MM.1S (cell line): Measurements from ENCODE around the gene SNX3.

ENCODE experiments used
- DNase-seq: peaks from one replicate; pipeline ENCODE4 v3.0.0-alpha.2; 2015
- H2AFZ ChIP-seq: fragments of 300-600 bp; sonication (generic); 2 replicates; pipeline ENCODE4 v1.6.0; 2016; ENCODE audit warnings: antibody characterized with exemption, low read length
- H3F3A ChIP-seq: fragments of 300-600 bp; sonication (generic); 2 replicates; pipeline ENCODE4 v1.6.1; 2016; ENCODE audit warnings: mild to moderate bottlenecking, antibody characterized with exemption, low read length, moderate library complexity, mixed read lengths; ENCODE audit not compliant: insufficient read depth
- H3K27ac ChIP-seq: fragments of 300-600 bp; sonication (generic); 2 replicates; pipeline ENCODE4 v1.5.1; 2016; ENCODE audit warnings: mild to moderate bottlenecking, low read length
- H3K27me3 ChIP-seq: fragments of 300-600 bp; sonication (generic); replicated peaks from 2 replicates; pipeline ENCODE4 v1.6.0; 2016; ENCODE audit warnings: low read length; ENCODE audit not compliant: insufficient read depth
- H3K36me3 ChIP-seq: fragments of 300-600 bp; sonication (generic); replicated peaks from 2 replicates; pipeline ENCODE4 v1.6.1; 2016; ENCODE audit warnings: mild to moderate bottlenecking, low read length, mixed read lengths; ENCODE audit not compliant: insufficient read depth
- H3K4me1 ChIP-seq: fragments of 300-600 bp; sonication (generic); 2 replicates; pipeline ENCODE4 v1.6.1; 2016; ENCODE audit warnings: low read length, mixed read lengths
- H3K4me2 ChIP-seq: fragments of 300-600 bp; sonication (generic); 2 replicates; pipeline ENCODE4 v1.6.0; 2016; ENCODE audit warnings: low read depth, low read length
- H3K4me3 ChIP-seq: fragments of 300-600 bp; sonication (generic); 2 replicates; pipeline ENCODE4 v1.5.1; 2016; ENCODE audit warnings: low read length, mixed read lengths
- H3K79me2 ChIP-seq: fragments of 300-600 bp; sonication (generic); 2 replicates; pipeline ENCODE4 v1.6.1; 2016; ENCODE audit warnings: mixed run types, low read length, mixed read lengths
- H3K9ac ChIP-seq: fragments of 300-600 bp; sonication (generic); 2 replicates; pipeline ENCODE4 v1.6.1; 2016; ENCODE audit warnings: low read length, mixed read lengths
- H3K9me2 ChIP-seq: fragments of 300-600 bp; sonication (generic); replicated peaks from 2 replicates; pipeline ENCODE4 v1.6.1; 2016; ENCODE audit warnings: mild to moderate bottlenecking, low read length, mixed read lengths; ENCODE audit not compliant: insufficient read depth
- H3K9me3 ChIP-seq: fragments of 300-600 bp; sonication (generic); replicated peaks from 2 replicates; pipeline ENCODE4 v1.6.1; 2016; ENCODE audit warnings: mild to moderate bottlenecking, low read length, mixed read lengths; ENCODE audit not compliant: insufficient read depth
- H4K20me1 ChIP-seq: fragments of 300-600 bp; sonication (generic); 2 replicates; pipeline ENCODE4 v1.6.1; 2016; ENCODE audit warnings: mild to moderate bottlenecking, low read length, moderate library complexity, mixed read lengths; ENCODE audit not compliant: insufficient read depth
- CTCF ChIP-seq: fragments of 300-600 bp; sonication (generic); IDR thresholded peaks from 2 replicates; pipeline ENCODE4 v1.5.1; 2016; ENCODE audit warnings: antibody characterized with exemption, low read length, mixed read lengths
- EZH2 ChIP-seq: fragments of 300-600 bp; sonication (generic); optimal IDR thresholded peaks from 2 replicates; pipeline ENCODE3; 2017; ENCODE audit warnings: low read depth, mild to moderate bottlenecking, antibody characterized with exemption, low read length, mixed read lengths
- EZH2phosphoT487 ChIP-seq: fragments of 300-600 bp; sonication (generic); IDR thresholded peaks from 2 replicates; pipeline ENCODE4 v1.6.1; 2018; ENCODE audit warnings: antibody characterized with exemption, low read length

Gene SNX3

GRCh38 chr6:108198761-108199498, 61.9 kb downstream of the SNX3 start:
- Histone ChIP-seq H4K20me1 (no peaks in the 10 kb centered on the region), H3K36me3 (no peaks in the 10 kb centered on the region), H3F3A (no peaks in the 10 kb centered on the region), H3K9ac (no peak overlapping the region), H3K9me2 (no peaks in the 10 kb centered on the region), H3K4me2 (no peak overlapping the region), H3K27ac (no peak overlapping the region), H3K79me2 (no peaks in the 10 kb centered on the region), H3K4me3 (no peak overlapping the region), H3K27me3 (no peaks in the 10 kb centered on the region), H3K4me1 (no peaks in the 10 kb centered on the region), H2AFZ (no peak overlapping the region), H3K9me3 (no peaks in the 10 kb centered on the region)
- TF ChIP-seq CTCF = no peak
- no peak for TF ChIP-seq EZH2
- TF ChIP-seq EZH2phosphoT487 = no peak
- no peak for DNase-seq

GRCh38 chr6:108195209-108195608, 65.6 kb downstream of the SNX3 start:
- H3K9me3 ChIP-seq = no peaks in the 10 kb centered on the region
- H3K27me3 ChIP-seq = no peaks in the 10 kb centered on the region
- no peak for TF ChIP-seq EZH2phosphoT487
- no peak for TF ChIP-seq EZH2
- H3K27ac ChIP-seq = no peak overlapping the region
- DNase-seq = no peak
- H4K20me1 ChIP-seq = no peaks in the 10 kb centered on the region
- no peak overlapping the region for H3K4me2 ChIP-seq
- no peaks in the 10 kb centered on the region for H3K4me1 ChIP-seq
- H2AFZ ChIP-seq = no peak overlapping the region
- no peaks in the 10 kb centered on the region for H3K79me2 ChIP-seq
- H3K36me3 ChIP-seq = no peaks in the 10 kb centered on the region
- no peaks in the 10 kb centered on the region for H3K9me2 ChIP-seq
- H3K9ac ChIP-seq = no peak overlapping the region
- no peak overlapping the region for H3K4me3 ChIP-seq
- H3F3A ChIP-seq = no peaks in the 10 kb centered on the region

GRCh38 chr6:108194503-108194902, 66.3 kb downstream of the SNX3 start:
- Histone ChIP-seq H3K4me2 (no peak overlapping the region), H3F3A (no peaks in the 10 kb centered on the region), H3K4me3 (no peak overlapping the region), H3K9me3 (no peaks in the 10 kb centered on the region), H3K27ac (no peak overlapping the region), H4K20me1 (no peaks in the 10 kb centered on the region), H3K9ac (no peak overlapping the region), H3K79me2 (no peaks in the 10 kb centered on the region), H3K36me3 (no peaks in the 10 kb centered on the region), H3K9me2 (no peaks in the 10 kb centered on the region), H2AFZ (no peak overlapping the region), H3K27me3 (no peaks in the 10 kb centered on the region), H3K4me1 (no peaks in the 10 kb centered on the region)
- TF ChIP-seq EZH2phosphoT487 (no peak), CTCF (no peak), EZH2 (no peak)
- DNase-seq = no peak

GRCh38 chr6:108193835-108194234, 67.0 kb downstream of the SNX3 start:
- no peak overlapping the region for H3K4me2 ChIP-seq
- no peaks in the 10 kb centered on the region for H3K9me2 ChIP-seq
- no peaks in the 10 kb centered on the region for H3K27me3 ChIP-seq
- no peak for DNase-seq
- H3K4me1 ChIP-seq = no peaks in the 10 kb centered on the region
- TF ChIP-seq EZH2phosphoT487 (no peak), EZH2 (no peak), CTCF (no peak)
- no peaks in the 10 kb centered on the region for H3K9me3 ChIP-seq
- H2AFZ ChIP-seq = no peak overlapping the region
- no peak overlapping the region for H3K4me3 ChIP-seq
- H3K27ac ChIP-seq = no peak overlapping the region
- no peak overlapping the region for H3K9ac ChIP-seq
- no peaks in the 10 kb centered on the region for H4K20me1 ChIP-seq
- H3K79me2 ChIP-seq = no peaks in the 10 kb centered on the region
- H3F3A ChIP-seq = no peaks in the 10 kb centered on the region
- H3K36me3 ChIP-seq = no peaks in the 10 kb centered on the region
